Hematopoietic multipotent progenitor cell treated with erythropoietin and hydrocortisone succinate and interleukin-3 and kit ligand, for 4 days (in vitro differentiated cells): Measurements from ENCODE around the gene ZBBX.
"Not testable (repeated sequence)": the region's sequence is repeated elsewhere in the genome, so short reads cannot be mapped to it uniquely, and the experiment has no call there.

Source experiments
- DNase-seq: peaks from one replicate; pipeline ENCODE4 v3.0.0-alpha.2; 2015

The ZBBX gene

GRCh38 chr3:167380004-167380689 lies at the start of gene ZBBX:
Gene ZBBX, minus strand, starts transcription at chr3:167380297. Its CDS starts 7,396 bp downstream, at chr3:167372901.
- peak; percentile 93 for DNase-seq

- DNase-seq: peak; percentile 2
These were observed 46.9 kb upstream of the ZBBX start for GRCh38 chr3:167426962-167427361.

GRCh38 chr3:167422396-167422795 lies 42.3 kb upstream of the ZBBX start:
- not testable (repeated sequence) for DNase-seq

GRCh38 chr3:167409611-167410010 lies 29.5 kb upstream of the ZBBX start:
- DNase-seq: no peak

- peak; percentile 80 for DNase-seq
These were observed 26.9 kb upstream of the ZBBX start for GRCh38 chr3:167406876-167407492.

GRCh38 chr3:167397826-167398225 lies 17.7 kb upstream of the ZBBX start:
- DNase-seq: no peak

- DNase-seq: no peak
These were observed 16.0 kb upstream of the ZBBX start for GRCh38 chr3:167396075-167396474.

- DNase-seq: peak; percentile 22
These were observed 13.9 kb upstream of the ZBBX start for GRCh38 chr3:167394003-167394402.

GRCh38 chr3:167382155-167382554 lies 2.1 kb upstream of the ZBBX start:
- no peak for DNase-seq

GRCh38 chr3:167375478-167375877 lies 4.6 kb downstream of the ZBBX start:
- DNase-seq: no peak

GRCh38 chr3:167372138-167372537 lies 8.0 kb downstream of the ZBBX start:
- DNase-seq: no peak

- no peak for DNase-seq
These were observed 18.1 kb downstream of the ZBBX start for GRCh38 chr3:167361948-167362347.

- no peak for DNase-seq
These were observed 18.8 kb downstream of the ZBBX start for GRCh38 chr3:167361306-167361705.

- no peak for DNase-seq
These were observed 24.7 kb downstream of the ZBBX start for GRCh38 chr3:167355446-167355845.

- no peak for DNase-seq
These were observed 25.3 kb downstream of the ZBBX start for GRCh38 chr3:167354751-167355150.

- DNase-seq: peak; percentile 49
These were observed 29.7 kb downstream of the ZBBX start for GRCh38 chr3:167350245-167350862.

- DNase-seq: no peak
These were observed 33.9 kb downstream of the ZBBX start for GRCh38 chr3:167346171-167346570.

- DNase-seq: no peak
These were observed 48.9 kb downstream of the ZBBX start for GRCh38 chr3:167330993-167331785.

- DNase-seq: no peak
These were observed 56.5 kb downstream of the ZBBX start for GRCh38 chr3:167323572-167323971.

- DNase-seq: peak; percentile 69
These were observed 61.0 kb downstream of the ZBBX start for GRCh38 chr3:167318996-167319615.

- peak; percentile 25 for DNase-seq
These were observed 61.8 kb downstream of the ZBBX start for GRCh38 chr3:167318306-167318705.

- no peak for DNase-seq
These were observed 73.8 kb downstream of the ZBBX start for GRCh38 chr3:167306319-167306718.

- DNase-seq: no peak
These were observed 74.7 kb downstream of the ZBBX start for GRCh38 chr3:167305340-167305890.
